GM19468 (cell line): Measurements from ENCODE around the gene CHD9NB.
"Not testable (repeated sequence)": the region's sequence is repeated elsewhere in the genome, so short reads cannot be mapped to it uniquely, and the experiment has no call there.

ENCODE experiments used
- ATAC-seq: cut with Tn5 transposase; IDR thresholded peaks from one replicate; pipeline ENCODE4 v1.9.1; 2021; ENCODE audit warnings: mild to moderate bottlenecking, moderate library complexity, moderate number of reproducible peaks; ENCODE audit not compliant: unreplicated experiment; ENCODE audit errors: extremely low read depth

The CHD9NB gene

DNA sequence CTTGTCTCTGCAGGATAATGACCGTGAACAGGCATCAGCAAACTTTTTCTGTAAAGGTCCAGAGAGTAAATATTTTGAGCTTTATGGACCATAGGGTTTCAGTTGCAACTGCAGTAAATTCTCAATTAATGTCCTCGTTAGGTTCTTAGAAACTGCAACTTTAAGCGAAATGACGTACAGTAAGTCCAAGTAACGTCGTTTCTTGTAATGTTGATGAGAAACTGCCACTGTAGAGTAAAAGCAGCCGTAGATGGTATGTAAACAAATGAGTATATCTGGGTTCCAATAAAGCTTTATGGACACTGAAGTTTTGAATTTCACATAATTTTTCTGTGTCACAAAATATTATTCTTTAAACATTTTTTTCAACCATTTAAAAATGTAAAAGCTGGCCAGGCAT is 7.0 kb upstream of the CHD9NB start:
- no peak for ATAC-seq

GRCh38 chr16:53058882-53059281 is 6.2 kb upstream of the CHD9NB start:
- no peak for ATAC-seq

GRCh38 chr16:53058441-53058840 is 5.7 kb upstream of the CHD9NB start:
- ATAC-seq: no peak

GRCh38 chr16:53057658-53058057 is 5.0 kb upstream of the CHD9NB start:
- ATAC-seq: no peak

DNA sequence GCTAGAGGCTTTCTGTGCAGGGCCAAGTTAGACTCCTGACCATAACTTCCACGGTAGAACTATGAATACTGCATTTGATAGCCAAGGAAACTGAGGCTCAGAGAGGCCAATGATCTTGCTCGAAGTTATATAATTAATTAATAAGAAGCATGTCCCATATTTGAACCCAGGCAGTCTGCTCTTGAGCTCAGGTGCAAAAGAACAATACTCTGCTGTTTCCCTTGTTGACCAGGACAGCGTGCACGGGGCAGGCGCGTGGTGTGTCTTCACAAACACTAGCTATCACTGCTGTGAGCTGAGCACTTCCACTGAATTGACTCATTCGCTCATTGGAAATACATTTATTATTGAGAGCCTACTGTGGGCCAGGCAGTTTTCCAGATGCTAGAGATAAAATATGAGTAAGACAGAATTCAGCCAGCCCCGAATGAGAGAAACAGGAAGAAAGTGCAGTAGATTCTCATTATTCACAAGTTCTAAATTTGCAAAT is 3.7 kb upstream of the CHD9NB start:
- no peak for ATAC-seq

DNA sequence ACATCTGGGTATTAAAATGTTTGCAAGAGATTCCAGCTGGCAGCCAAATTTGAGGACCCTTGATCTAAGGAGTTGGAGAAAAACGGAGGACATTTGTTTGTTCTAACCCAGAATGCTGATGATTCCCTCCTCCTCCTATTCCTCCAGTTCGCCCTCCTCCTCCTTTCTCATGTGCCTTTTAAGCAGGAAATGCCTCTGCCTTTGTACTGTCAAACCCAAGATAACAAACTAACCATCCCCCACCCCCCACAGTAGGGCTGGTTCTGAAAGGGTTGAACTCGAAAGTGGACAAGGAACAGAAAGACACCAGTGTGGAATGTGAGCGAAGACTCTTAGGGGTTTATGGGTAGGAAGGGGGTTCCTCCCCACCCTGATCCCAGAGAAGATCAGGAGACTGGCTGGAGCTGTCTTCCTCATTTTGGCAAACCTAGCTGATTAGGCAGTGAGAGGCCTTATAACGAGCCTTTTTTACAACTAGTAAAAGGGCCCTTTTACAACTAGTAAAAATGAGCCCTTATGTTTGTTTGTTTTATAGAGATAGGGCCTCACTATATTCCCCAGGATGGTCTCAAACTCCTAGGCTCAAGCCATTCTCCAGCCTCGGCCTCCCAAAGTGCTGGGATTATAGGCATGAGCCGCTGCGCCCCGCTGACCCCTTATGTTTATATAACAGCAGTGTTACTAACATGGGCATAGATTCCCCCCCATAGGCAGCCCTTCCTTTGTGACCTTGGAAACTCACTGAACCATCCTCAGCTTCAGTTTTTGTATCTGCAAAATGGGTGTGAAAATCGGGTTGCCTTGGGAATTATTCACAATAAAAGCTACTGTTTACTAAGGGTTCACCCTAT is 3.1 kb upstream of the CHD9NB start:
- ATAC-seq: no peak

DNA sequence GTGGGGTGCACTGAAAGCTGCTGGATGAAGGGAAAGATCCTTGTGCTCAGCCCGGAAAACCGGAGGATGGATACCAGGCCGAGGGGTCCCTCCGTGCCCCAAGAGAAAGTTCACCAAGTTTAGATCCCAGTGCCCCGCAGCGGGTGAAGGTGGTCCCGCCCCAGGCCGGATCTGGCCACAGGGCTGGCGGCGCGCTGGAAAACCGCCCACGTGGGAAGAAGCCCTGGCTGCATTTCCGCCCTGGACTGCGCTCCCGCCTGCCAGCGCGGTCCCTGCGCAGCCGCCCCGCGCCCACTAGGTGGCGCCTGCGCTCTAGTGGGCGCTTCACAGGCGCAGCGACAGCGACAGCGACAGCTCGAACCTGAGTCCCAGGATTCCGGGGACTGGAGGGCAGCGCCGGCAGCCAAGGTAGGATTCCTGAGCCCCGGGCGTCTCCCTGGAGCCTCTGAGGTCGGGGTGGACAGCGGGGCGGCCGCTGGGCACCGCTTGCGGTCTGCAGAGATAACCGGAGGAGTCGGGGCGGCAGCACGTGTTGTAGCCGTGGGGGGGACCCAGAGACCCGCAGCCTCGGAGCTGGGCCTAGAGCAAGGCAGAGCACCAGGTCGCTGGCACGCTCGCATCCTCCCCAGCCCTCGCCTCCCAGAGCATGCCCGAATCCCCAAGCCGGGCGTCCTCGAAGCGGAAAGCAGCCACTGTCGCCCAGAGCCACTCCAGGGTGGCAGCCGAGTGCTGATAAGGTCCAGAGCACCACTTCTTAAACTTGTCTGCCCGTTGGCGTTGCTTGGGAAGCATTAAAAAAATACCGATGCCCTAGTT is 2.2 kb upstream of the CHD9NB start, which contains the start of gene CHD9:
Gene CHD9 (plus strand): TSS at position 322 of the 816 bp plus-strand sequence. CDS start 101,099 bp downstream, outside the sequence.
- peak; percentile 40 for ATAC-seq

- no peak for ATAC-seq
Observed at GRCh38 chr16:53053967-53054669, 1.4 kb upstream of the CHD9NB start.

GRCh38 chr16:53051255-53051654 is 1.4 kb downstream of the CHD9NB start:
- ATAC-seq: not testable (repeated sequence)

DNA sequence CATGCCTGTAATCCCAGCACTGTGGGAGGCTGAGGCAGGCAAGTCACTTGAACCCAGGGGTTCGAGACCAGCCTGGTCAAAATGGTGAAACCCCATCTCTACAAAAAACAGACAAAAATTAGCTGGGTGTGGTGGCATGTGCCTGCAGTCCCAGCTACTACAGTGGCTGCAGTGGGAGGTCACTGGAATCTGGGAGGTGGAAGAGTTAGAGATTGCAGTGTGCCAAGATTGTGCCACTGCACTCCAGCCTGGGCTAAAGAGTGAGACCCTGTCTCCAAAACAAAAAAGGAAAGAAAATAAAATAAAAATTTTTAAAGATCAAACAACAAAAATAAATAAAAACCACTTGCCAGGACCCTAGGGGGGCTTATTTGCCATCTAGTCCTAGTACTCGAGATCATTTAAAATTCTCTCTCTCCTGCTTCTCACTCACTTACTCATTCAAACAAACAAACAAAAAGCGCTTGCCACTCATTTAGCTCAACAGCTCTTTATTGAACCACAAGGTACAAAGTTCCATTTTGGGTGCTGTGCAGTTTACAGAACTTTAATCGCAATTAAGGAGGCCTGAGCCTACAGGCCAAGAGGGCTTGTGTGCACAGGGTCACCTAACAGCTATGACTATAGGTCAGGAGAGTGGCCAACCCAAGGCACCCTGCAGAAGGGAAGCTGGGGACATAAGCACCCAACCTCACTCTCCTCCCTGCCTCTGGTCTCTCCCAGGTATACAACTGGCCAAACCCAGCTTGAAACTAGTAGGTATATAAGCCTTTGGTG is 4.4 kb downstream of the CHD9NB start:
- ATAC-seq: no peak

- ATAC-seq: not testable (repeated sequence)
Observed at GRCh38 chr16:53047515-53047914, 5.2 kb downstream of the CHD9NB start.

DNA sequence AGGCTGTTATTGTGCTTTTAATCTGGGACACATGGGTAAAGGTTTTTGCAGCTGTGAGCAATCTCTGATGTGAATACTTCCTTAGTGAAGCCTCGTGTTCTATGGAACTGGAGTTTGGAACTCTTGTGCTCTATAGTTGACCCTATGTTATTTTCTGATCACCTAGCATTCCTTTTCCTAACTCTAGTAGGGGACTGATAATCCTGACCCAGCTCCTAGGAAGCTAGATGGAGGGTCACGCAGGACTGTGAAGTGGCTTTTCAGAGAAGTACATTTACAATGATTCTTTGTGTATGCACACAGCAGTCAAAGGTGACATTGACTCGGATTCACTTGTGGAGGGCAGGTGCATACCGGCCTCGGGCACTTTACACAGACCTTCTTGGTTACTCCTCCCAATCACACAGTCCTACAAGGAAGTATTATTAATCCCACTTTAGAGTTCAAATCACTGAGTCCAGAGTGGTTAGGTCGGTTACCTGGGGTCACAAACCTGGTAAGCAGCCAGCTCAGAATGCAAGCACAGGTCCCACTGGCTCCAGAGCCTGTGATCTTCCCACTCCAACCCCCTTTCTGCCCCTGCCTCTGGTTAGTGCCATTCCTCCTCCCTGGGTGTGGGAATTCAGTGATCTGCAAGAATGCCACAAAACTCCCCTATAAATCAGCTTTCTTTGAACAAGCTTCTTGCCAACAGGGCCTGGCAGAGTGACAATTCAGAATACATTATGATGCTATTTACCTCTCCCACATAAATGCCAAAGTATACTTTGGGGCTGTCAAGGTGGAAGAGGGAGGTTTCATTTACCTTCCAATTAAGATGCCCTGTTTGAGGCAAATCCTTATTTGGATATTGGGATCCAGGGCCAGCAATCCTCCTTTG is 7.1 kb downstream of the CHD9NB start:
- ATAC-seq: no peak

DNA sequence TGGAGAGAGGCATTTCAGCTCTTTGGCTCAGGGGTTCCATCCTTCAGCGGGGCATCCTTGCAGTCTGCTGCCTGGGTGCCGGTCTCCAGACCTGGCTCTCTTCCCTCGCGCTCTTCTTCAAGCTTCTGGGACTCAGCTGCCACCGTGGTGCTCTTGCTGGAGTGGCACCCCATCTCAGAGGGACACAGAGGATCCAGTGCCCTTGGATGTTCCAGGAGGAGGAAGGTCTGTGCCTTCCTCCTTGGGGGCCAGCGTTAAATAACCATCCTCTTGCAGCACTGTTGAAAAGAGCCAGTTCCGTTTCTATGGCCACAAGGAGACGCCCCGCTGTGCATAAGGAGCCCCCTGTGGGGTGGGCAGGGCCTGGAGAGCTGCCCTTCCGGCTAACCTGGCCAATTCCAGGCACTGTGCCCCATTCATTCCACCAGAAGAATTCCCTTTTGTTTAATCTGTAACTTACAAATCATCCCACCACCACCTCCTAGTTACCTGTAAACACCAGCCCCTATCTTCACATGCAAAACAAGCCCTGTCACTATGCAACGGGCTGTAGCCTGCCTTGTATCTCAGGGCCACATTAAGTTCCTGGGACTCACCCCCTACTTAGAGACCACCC is 8.6 kb downstream of the CHD9NB start:
- ATAC-seq: no peak

- no peak for ATAC-seq
Observed at GRCh38 chr16:53043428-53043831, 9.3 kb downstream of the CHD9NB start.

GRCh38 chr16:53042235-53042701 is 10.4 kb downstream of the CHD9NB start:
- no peak for ATAC-seq

DNA sequence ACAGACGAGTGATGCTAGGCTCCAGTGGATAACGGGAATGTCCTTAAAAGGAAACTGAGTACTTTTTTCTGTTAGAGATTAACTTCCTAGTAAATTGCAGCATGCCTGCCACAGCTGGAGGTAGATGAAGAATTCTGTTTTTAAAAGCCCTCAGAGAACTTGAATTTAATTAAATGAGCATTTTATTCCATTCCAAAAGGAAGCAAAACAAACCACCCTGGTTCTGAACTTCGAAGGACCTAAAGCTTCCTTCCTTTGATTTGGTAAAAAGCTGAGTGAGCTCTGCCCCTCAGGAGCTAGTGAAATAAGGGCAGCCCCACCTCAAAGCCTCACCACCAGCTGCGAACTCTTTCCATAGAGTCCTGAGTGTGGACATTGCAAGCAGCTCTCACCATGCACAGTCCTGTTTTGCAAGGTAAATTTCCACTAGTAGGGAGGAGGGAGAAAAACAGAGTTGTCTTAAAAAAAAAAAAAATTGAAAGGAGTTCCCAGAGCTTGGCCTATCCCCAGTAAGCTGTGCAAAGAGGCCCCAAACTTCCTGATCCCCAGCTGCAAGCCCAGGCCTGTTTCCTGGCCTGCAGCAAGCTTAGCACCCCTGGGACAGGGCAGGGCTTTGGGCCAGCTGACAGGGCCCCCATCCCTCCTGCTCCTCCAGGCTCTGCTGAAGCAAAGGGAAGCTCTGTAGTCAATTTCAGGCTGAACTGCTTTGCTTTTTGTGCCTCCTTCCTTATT is 11.2 kb downstream of the CHD9NB start:
- ATAC-seq: no peak

GRCh38 chr16:53040788-53041187 is 11.9 kb downstream of the CHD9NB start:
- no peak for ATAC-seq
